Measurements from ENCODE around the gene USP6NL.
"Not testable (repeated sequence)": the region's sequence is repeated elsewhere in the genome, so short reads cannot be mapped to it uniquely, and the experiment has no call there.

The USP6NL gene

GRCh38 chr10:11441151-11441535 is 170.3 kb downstream of the USP6NL start:
- DNase-seq: no peak

GRCh38 chr10:11440250-11441150 is 170.9 kb downstream of the USP6NL start:
- DNase-seq: no peak

- no peak for DNase-seq
Measured at GRCh38 chr10:11439523-11440053, 171.9 kb downstream of the USP6NL start.

- DNase-seq: peak; percentile 21
Measured at GRCh38 chr10:11437391-11438142, 173.9 kb downstream of the USP6NL start.

GRCh38 chr10:11436445-11436844 is 175.0 kb downstream of the USP6NL start:
- DNase-seq: not testable (repeated sequence)

- DNase-seq: no peak
Measured at GRCh38 chr10:11435581-11435981, 175.9 kb downstream of the USP6NL start.

GRCh38 chr10:11434324-11434723 is 177.1 kb downstream of the USP6NL start:
- DNase-seq: no peak

GRCh38 chr10:11433657-11434056 is 177.8 kb downstream of the USP6NL start:
- no peak for DNase-seq

GRCh38 chr10:11431216-11431555 is 180.3 kb downstream of the USP6NL start:
- DNase-seq: no peak

- peak; percentile 71 for DNase-seq
Measured at GRCh38 chr10:11430421-11431215, 180.8 kb downstream of the USP6NL start.

- DNase-seq: no peak
Measured at GRCh38 chr10:11429439-11430052, 181.9 kb downstream of the USP6NL start.

- DNase-seq: no peak
Measured at GRCh38 chr10:11425676-11426075, 185.8 kb downstream of the USP6NL start.

GRCh38 chr10:11425296-11425610 is 186.2 kb downstream of the USP6NL start:
- peak; percentile 51 for DNase-seq

GRCh38 chr10:11424456-11425295 is 186.8 kb downstream of the USP6NL start:
- peak; percentile 69 for DNase-seq

GRCh38 chr10:11416974-11417373 is 194.5 kb downstream of the USP6NL start:
- no peak for DNase-seq

- no peak for DNase-seq
Measured at GRCh38 chr10:11415095-11415494, 196.4 kb downstream of the USP6NL start.

- DNase-seq: no peak
Measured at GRCh38 chr10:11414314-11415038, 197.0 kb downstream of the USP6NL start.

GRCh38 chr10:11411926-11412545 is 199.4 kb downstream of the USP6NL start:
- DNase-seq: no peak

- no peak for DNase-seq
Measured at GRCh38 chr10:11409357-11409756, 202.1 kb downstream of the USP6NL start.

GRCh38 chr10:11407939-11408338 is 203.5 kb downstream of the USP6NL start:
- no peak for DNase-seq

GRCh38 chr10:11406746-11407145 is 204.7 kb downstream of the USP6NL start:
- DNase-seq: no peak

Measured in DMS79 treated with DMSO at 0.1 percent for 48 hours (cell line).